Cardiac fibroblast (primary cell): ENCODE measurements around the gene OPRL1.

ENCODE experiments used
- DNase-seq, 2 donors: peaks; one replicate each; pipeline versions ENCODE4 v3.0.0 to v3.0.0-alpha.2; 2010; ENCODE audit warnings: low read depth in 2 of 2
- H3K4me3 ChIP-seq, 2 donors: replicated peaks in 1 of 2; 1 replicate in 1 of 2; 2 replicates in 1 of 2; pipeline ENCODE4 v1.5.1; 2011; ENCODE audit warnings: low read depth in 2 of 2, low read length in 2 of 2, mild to moderate bottlenecking in 2 of 2, moderate library complexity in 1 of 2
- CTCF ChIP-seq: IDR thresholded peaks from one replicate; pipeline ENCODE4 v1.5.1; 2011; ENCODE audit warnings: low read depth, mild to moderate bottlenecking, low read length, inconsistent platforms

Gene OPRL1

GRCh38 chr20:64042054-64042781 is 37.7 kb upstream of the OPRL1 start:
- peak overlapping the region; percentile 31 to 46 for H3K4me3 ChIP-seq
- no peak for DNase-seq

GRCh38 chr20:64043768-64044167 is 36.1 kb upstream of the OPRL1 start:
- no peak for DNase-seq
- no peak for TF ChIP-seq CTCF
- H3K4me3 ChIP-seq: no peak overlapping the region

More at GRCh38 chr20:64042054-64042781, 37.7 kb upstream of the OPRL1 start:
- TF ChIP-seq CTCF: no peak

GRCh38 chr20:64044484-64045247 is 35.2 kb upstream of the OPRL1 start:
- peak; percentile 56 to 73 for DNase-seq
- no peak overlapping the region for H3K4me3 ChIP-seq
- no peak for TF ChIP-seq CTCF

- H3K4me3 ChIP-seq: no peak overlapping the region
- TF ChIP-seq CTCF: no peak
- DNase-seq: no peak
These were observed 34.4 kb upstream of the OPRL1 start for GRCh38 chr20:64045346-64046011.

GRCh38 chr20:64047046-64047389 is 32.9 kb upstream of the OPRL1 start:
- DNase-seq: no peak
- H3K4me3 ChIP-seq: no peak overlapping the region
- TF ChIP-seq CTCF: no peak

GRCh38 chr20:64047968-64048401 is 31.9 kb upstream of the OPRL1 start:
- TF ChIP-seq CTCF: no peak
- peak overlapping the region in 1 of 2 donors; percentile 30 for H3K4me3 ChIP-seq
- DNase-seq: no peak
